Endothelial cell of umbilical vein (primary cell): ENCODE results near the gene PINK1. TPM values are rescaled to one million over a fixed set of nuclear protein-coding genes. Genes with fewer than 3 reads are reported as not detected.

Source experiments
- BruUV-seq: library from RNA; stranded (reverse); fragments of 400-500 nt; replicated peaks from 2 replicates; lab custom pipeline; 2021; lab: Mats Ljungman, UMichigan
- CTCF ChIA-PET: fragments of 300-600, 350-600 bp; sonication (Branson Sonifier 250); formaldehyde crosslinking; loops from one replicate; lab custom pipeline; 2021; ENCODE audit warnings: antibody characterized with exemption, inconsistent platforms; lab: Charles Lee
- POLR2A ChIA-PET: fragments of 300-600, 350-600 bp; sonication (Branson Sonifier 250); formaldehyde crosslinking; loops from one replicate; lab custom pipeline; 2021; ENCODE audit warnings: antibody characterized with exemption, inconsistent platforms; lab: Charles Lee
- DNase-seq: peaks from one replicate; pipeline ENCODE4 v3.0.0-alpha.2; 2011; ENCODE audit warnings: low read depth, low spot score
- FAIRE-seq: peaks from 2 replicates; lab custom pipeline; 2011; peaks lifted over from hg19 to GRCh38; lab: Jason Lieb, UNC
- H2AFZ ChIP-seq: 2 replicates; pipeline ENCODE4 v1.6.0; 2012; ENCODE audit warnings: low read depth, low read length, control low read depth, inconsistent platforms
- H3K27ac ChIP-seq: 2 replicates; pipeline ENCODE4 v1.5.1; 2011; ENCODE audit warnings: low read depth, mild to moderate bottlenecking, control low read depth, low read length, moderate library complexity; ENCODE audit not compliant: insufficient read depth
- H3K27me3 ChIP-seq, 2 experiments: 2 replicates each; pipeline versions ENCODE4 v1.6.0 to v1.6.1; 2011; ENCODE audit warnings: low read length in 2 of 2, mixed read lengths in 1 of 2; ENCODE audit not compliant: control insufficient read depth in 2 of 2, insufficient read depth in 2 of 2
- H3K36me3 ChIP-seq, 2 experiments: 2 replicates in 1 of 2; 3 replicates in 1 of 2; pipeline ENCODE4 v1.5.1; 2011; ENCODE audit warnings: low read length in 2 of 2, mild to moderate bottlenecking in 1 of 2, moderate library complexity in 1 of 2; ENCODE audit not compliant: control insufficient read depth in 2 of 2, insufficient read depth in 2 of 2; ENCODE audit errors: extremely low read depth in 1 of 2
- H3K4me1 ChIP-seq: 3 replicates; pipeline ENCODE4 v1.5.1; 2011; ENCODE audit warnings: mild to moderate bottlenecking, low read length; ENCODE audit not compliant: control insufficient read depth, insufficient read depth; ENCODE audit errors: extremely low read depth
- H3K4me2 ChIP-seq: 2 replicates; pipeline ENCODE4 v1.6.1; 2011; ENCODE audit warnings: low read length, control low read depth, mixed read lengths; ENCODE audit not compliant: insufficient read depth
- H3K4me3 ChIP-seq, 3 experiments: fragments of 200-600 bp in 1 of 3; sonication (generic), shearing (Covaris generic) in 1 of 3; replicated peaks in 1 of 3; 2 replicates each; pipeline ENCODE4 v1.5.1; 2011 to 2016; ENCODE audit warnings: control low read depth in 3 of 3, low read length in 3 of 3, mild to moderate bottlenecking in 2 of 3, inconsistent platforms in 1 of 3, low read depth in 1 of 3, moderate library complexity in 1 of 3; ENCODE audit not compliant: insufficient read depth in 1 of 3
- H3K79me2 ChIP-seq: 2 replicates; pipeline ENCODE4 v1.6.0; 2012; ENCODE audit warnings: low read length, inconsistent platforms; ENCODE audit not compliant: control insufficient read depth, insufficient read depth
- H3K9ac ChIP-seq: replicated peaks from 2 replicates; pipeline ENCODE3; 2011; ENCODE audit warnings: low read length, control low read depth; ENCODE audit not compliant: insufficient read depth; ENCODE audit errors: extremely low read depth
- H3K9me1 ChIP-seq: replicated peaks from 3 replicates; pipeline ENCODE4 v1.6.0; 2011; ENCODE audit warnings: mild to moderate bottlenecking, low read length; ENCODE audit not compliant: control insufficient read depth, insufficient read depth; ENCODE audit errors: extremely low read depth
- H3K9me3 ChIP-seq: replicated peaks from 2 replicates; pipeline ENCODE4 v1.5.1; 2012; ENCODE audit warnings: low read length, inconsistent platforms; ENCODE audit not compliant: control insufficient read depth, insufficient read depth
- H4K20me1 ChIP-seq: replicated peaks from 2 replicates; pipeline ENCODE3; 2011; ENCODE audit warnings: mild to moderate bottlenecking, low read length; ENCODE audit not compliant: control insufficient read depth, insufficient read depth; ENCODE audit errors: extremely low read depth
- FOS ChIP-seq: IDR thresholded peaks from 2 replicates; pipeline ENCODE4 v1.6.1; 2011; ENCODE audit warnings: mild to moderate bottlenecking, low read length, moderate library complexity, borderline replicate concordance; ENCODE audit not compliant: insufficient read depth
- GATA2 ChIP-seq: IDR thresholded peaks from 2 replicates; pipeline ENCODE4 v1.7.0; 2011; ENCODE audit warnings: low read depth, mild to moderate bottlenecking, moderate library complexity, mixed read lengths, low read length; ENCODE audit not compliant: insufficient read length, insufficient read depth
- JUN ChIP-seq: IDR thresholded peaks from 2 replicates; pipeline ENCODE4 v1.6.1; 2011; ENCODE audit warnings: borderline replicate concordance, low read depth; ENCODE audit not compliant: insufficient read length, insufficient read depth
- MYC ChIP-seq: IDR thresholded peaks from one replicate; pipeline ENCODE4 v1.6.1; 2011; ENCODE audit warnings: mild to moderate bottlenecking, low read depth, low read length
- POLR2A ChIP-seq: IDR thresholded peaks from 2 replicates; pipeline ENCODE4 v1.6.1; 2012; ENCODE audit warnings: low read depth, mild to moderate bottlenecking, control low read depth, low read length
- POLR2AphosphoS5 ChIP-seq: IDR thresholded peaks from 2 replicates; pipeline ENCODE4 v1.6.1; 2012; ENCODE audit warnings: low read depth, mild to moderate bottlenecking, control low read depth, low read length, moderate library complexity; ENCODE audit not compliant: insufficient read depth
- dilution Hi-C: fragments of 300-500 bp; cut with MboI; formaldehyde crosslinking; loops from one replicate; pipeline ENCODE4 v1.15.0; 2019; ENCODE audit warnings: low sequenced_read_pairs; ENCODE audit not compliant: extremely low pct_ligation_motif_present
- intact Hi-C: fragments of 100-400 bp; cut with micrococcal nuclease; formaldehyde crosslinking; loops from one replicate; pipeline ENCODE4 v1.10.0; 2022
- polyA plus RNA-seq, 4 experiments: library from polyadenylated mRNA; depleted of rRNA in 3 of 4; stranded (reverse) in 3 of 4; unstranded in 1 of 4; fragments of >200 nt; gene quantifications; 2 replicates each; pipeline versions ENCODE4 v1.2.1 to v1.2.3, GENCODE V29; 2011 to 2012; ENCODE audit warnings: missing spikeins in 1 of 4
- total RNA-seq: library from RNA; stranded (reverse); gene quantifications from 2 replicates; pipeline ENCODE4 v1.2.3, GENCODE V29; 2021
- TF ChIP-seq, protein P1 (sequence below), 2 donors: IDR thresholded peaks; 1 replicate in 1 of 2; 2 replicates in 1 of 2; pipeline ENCODE4 v1.5.1; 2011; ENCODE audit warnings: low read length in 2 of 2, mild to moderate bottlenecking in 2 of 2, moderate library complexity in 2 of 2, control low read depth in 1 of 2, inconsistent platforms in 1 of 2, low read depth in 1 of 2; ENCODE audit not compliant: insufficient read depth in 1 of 2; ENCODE audit errors: extremely low read depth in 1 of 2
- TF ChIP-seq, protein P2 (sequence below): IDR thresholded peaks from 2 replicates; pipeline ENCODE4 v1.6.1; 2011; ENCODE audit not compliant: insufficient read depth, insufficient read length

PINK1 gene
- total and polyA plus RNA-seq, 2 donors (not counting 3 experiments of a cell fraction or from before 2014, with no cell fraction given) = 27.3 to 27.9 TPM

DNA sequence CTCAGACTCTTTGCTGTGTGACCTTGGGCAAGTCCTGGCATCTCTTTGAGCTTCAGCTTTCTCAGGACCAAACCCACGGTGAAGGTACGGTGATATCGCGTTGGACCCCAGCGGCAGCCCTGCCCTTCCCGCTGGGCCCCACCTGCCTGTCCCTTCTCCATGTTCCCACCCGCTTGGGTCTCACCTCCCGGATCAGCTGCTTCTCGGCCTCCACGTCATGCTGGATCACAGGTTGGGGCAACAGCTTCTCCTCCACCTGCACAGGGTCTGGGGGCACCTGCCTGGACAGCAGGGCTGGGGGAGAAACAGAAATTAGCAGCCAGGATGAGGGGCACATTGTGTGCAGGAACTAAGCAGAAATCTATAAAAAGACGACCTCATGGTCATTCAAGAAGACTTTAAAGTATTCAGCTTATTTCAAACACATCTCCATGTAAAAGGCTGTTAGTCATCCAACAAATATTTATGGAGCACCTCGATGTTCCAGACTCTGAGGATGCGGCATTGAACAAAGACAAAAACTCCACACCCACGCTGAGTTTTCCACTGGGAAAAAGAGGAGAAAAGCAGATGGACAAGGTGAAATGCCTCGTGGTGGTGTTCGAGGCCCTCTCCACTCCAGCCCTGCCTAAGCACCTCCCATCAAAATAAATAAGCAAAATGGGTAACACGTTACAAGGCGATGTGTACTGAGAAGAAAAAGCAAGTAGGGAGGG, 65.1 kb downstream of the PINK1 start:
- no peaks in the 10 kb centered on the region for H4K20me1 ChIP-seq
- TF ChIP-seq, protein P1, sequence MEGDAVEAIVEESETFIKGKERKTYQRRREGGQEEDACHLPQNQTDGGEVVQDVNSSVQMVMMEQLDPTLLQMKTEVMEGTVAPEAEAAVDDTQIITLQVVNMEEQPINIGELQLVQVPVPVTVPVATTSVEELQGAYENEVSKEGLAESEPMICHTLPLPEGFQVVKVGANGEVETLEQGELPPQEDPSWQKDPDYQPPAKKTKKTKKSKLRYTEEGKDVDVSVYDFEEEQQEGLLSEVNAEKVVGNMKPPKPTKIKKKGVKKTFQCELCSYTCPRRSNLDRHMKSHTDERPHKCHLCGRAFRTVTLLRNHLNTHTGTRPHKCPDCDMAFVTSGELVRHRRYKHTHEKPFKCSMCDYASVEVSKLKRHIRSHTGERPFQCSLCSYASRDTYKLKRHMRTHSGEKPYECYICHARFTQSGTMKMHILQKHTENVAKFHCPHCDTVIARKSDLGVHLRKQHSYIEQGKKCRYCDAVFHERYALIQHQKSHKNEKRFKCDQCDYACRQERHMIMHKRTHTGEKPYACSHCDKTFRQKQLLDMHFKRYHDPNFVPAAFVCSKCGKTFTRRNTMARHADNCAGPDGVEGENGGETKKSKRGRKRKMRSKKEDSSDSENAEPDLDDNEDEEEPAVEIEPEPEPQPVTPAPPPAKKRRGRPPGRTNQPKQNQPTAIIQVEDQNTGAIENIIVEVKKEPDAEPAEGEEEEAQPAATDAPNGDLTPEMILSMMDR (IDR thresholded peaks at IDR 0.05; ENCODE audit: extremely low read depth in 1 of 2, insufficient read depth in 1 of 2, low read depth in 1 of 2, low read length in 2 of 2) = no peak
- TF ChIP-seq JUN (no peak), MYC (no peak), POLR2A (no peak), POLR2AphosphoS5 (no peak), FOS (no peak), GATA2 (no peak)
- TF ChIP-seq, protein P2, sequence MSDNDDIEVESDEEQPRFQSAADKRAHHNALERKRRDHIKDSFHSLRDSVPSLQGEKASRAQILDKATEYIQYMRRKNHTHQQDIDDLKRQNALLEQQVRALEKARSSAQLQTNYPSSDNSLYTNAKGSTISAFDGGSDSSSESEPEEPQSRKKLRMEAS = no peak
- H3K27ac ChIP-seq = no peak overlapping the region
- H3K4me2 ChIP-seq = no peak overlapping the region
- ChIA-PET CTCF (interaction anchor here (0.7 to 5.1 kb wide), 9 partner anchors 8 to 670 kb away, joined by 3 to 150 read pairs (median 4); partner anchors contain the start of gene KIF17), POLR2A (no interaction called here)
- FAIRE-seq = no peak
- H3K4me3 ChIP-seq = no peak overlapping the region
- H3K4me1 ChIP-seq = peaks cover 4% of the 10 kb centered on the region
- no peak overlapping the region for H3K9ac ChIP-seq
- H3K27me3 ChIP-seq = no peaks in the 10 kb centered on the region
- H3K9me1 ChIP-seq = no peaks in the 10 kb centered on the region
- no TSS peak for BruUV-seq
- DNase-seq = no peak
- dilution Hi-C loops (no loop called here), intact Hi-C loops (loop anchor here (5.0 to 10.0 kb wide), 2 partner anchors 89 to 376 kb away; partner anchors contain the start of gene HP1BP3)
- H2AFZ ChIP-seq = no peak overlapping the region
- H3K9me3 ChIP-seq = no peaks in the 10 kb centered on the region
- no peaks in the 10 kb centered on the region for H3K36me3 ChIP-seq
- no peaks in the 10 kb centered on the region for H3K79me2 ChIP-seq
